Activated CD4-positive, CD25-positive, alpha-beta regulatory T cell treated with anti-CD3 and anti-CD28 coated beads, Interleukin-2, amount 50 U/mL, for 16 hours (primary cell): ENCODE measurements around the gene PIGN.

Experiments used
- DNase-seq: peaks from one replicate; pipeline ENCODE4 v3.0.0-alpha.2; 2020; ENCODE audit warnings: low read depth, low spot score

The PIGN gene

DNA sequence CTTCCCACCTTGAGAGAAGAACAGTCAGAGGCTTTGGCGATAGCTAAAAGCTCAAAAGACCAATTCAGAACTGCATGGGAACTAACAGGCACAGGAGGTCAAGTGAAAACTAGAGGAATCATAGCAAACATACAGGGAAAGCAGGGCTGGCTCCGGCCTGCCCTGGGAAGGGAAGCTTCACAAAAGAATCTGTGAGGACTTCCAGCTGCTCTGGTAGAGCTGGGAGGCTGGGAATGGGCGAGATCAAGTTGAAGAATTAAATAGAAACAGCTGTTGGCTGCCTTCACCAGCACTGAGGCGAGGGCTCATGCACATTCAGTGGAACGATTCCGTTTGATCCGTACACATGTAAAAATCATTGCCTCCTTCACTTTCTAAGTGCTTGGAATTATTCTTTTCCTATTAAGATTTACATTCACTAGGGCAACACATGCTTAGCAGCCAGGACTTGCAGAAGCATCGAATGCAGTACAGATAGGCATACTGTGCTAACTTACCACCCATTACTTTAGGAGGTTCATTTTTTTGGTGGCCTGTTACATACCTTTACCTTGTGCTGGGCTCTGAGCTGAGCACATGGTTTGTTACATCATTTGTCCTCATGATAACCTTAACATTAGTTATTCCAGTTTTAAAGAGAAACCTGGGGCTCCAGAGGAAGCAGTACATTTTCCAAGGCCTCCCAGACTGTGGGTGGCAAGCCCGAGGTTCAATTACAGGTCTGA, 168.7 kb downstream of the PIGN start:
- no peak for DNase-seq

DNA sequence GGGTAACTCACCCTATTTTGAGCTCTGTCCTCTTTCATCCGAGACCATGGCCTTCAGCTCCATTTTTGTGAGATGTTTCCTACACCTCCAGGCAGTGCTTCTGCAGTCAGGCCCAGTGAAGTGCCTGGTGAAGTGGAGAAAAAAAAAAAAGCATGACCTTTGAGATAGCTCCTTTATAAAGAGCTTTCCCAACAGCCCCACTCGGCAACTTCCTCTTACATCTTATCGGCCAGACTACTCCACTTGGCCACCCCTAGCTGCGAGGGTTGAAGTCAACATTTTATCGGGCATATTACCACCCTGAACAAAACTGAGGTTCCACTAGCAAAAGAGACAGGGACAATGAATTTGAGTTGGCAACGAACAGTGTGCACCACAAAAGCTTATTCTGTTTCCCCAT, 169.2 kb downstream of the PIGN start:
- DNase-seq = no peak

DNA sequence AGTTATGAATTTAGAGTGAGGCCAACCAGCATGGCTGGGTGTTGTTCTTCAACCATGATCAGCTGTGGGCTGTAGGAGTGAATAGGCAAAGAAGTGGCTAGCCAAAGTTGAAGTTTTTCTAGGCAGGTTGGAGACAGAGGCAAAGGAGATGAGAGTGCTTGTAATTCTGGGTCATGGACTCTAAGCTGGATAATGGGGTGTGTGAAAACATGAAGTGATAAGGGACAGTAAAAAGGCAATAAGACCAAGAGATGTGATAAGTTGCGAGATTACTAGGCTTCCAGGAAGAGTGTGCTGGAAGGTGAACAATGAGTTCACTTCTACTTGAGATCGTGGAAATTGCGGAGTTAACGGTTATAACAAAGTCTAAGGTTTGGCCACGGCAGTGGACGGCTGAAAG, 175.4 kb downstream of the PIGN start:
- DNase-seq = no peak

DNA sequence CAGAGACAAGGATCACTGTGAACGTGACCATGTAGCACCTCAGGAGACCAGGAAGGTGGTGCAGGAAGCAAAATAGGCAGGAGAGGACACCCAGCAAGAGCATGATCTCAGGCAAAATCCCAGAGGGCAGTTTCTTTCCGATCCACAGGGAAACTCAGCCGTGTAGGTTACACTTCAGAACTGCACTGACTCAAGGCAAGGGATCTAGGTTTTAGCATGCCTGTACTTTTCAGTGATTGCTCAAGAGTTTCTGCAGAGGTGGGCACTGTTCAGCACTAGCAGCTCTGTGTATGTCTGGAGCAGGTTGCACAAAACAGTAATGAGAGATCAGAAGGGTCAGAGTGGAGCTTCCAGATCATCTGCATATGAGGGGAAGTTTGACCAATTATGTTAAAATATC, 177.3 kb downstream of the PIGN start:
- DNase-seq = no peak

DNA sequence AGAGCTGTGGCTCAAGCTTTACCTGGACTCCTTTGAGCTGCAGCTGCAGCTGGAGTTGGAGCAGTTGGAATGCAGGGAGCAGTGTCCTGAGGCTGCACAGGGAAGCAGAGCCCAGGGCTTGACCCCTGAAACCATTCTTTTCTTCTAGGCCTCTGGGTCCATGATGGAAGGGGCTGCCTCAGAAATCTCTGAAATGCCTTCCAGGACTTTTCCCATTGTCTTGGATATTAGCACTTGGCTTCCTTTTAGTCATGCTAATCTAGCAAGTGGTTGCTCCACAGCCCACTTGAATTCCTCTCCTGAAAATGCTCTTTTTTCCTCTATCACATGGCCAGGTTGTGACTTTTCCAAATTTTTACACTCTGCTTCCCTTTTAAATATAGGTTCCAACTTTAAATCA, 185.5 kb downstream of the PIGN start:
- DNase-seq = no peak

DNA sequence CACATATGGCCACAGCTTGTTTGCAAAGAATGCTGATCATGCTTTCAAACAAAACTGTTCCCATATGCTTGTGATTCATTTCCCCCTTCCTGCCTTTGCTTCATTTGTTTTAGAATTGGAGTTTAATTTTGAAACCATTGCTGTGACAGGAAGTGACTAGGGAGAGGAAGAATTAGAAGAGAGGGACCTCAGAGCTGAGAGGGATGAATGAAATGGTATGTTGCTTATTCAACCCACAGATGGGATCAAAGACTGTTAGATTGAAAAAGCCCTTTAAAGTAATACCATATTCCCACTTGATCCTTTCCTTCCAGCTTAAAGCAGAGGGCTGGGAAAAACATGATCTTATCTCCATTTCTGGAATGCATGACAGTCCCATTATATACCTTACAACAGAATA, 187.9 kb downstream of the PIGN start:
- DNase-seq = no peak

DNA sequence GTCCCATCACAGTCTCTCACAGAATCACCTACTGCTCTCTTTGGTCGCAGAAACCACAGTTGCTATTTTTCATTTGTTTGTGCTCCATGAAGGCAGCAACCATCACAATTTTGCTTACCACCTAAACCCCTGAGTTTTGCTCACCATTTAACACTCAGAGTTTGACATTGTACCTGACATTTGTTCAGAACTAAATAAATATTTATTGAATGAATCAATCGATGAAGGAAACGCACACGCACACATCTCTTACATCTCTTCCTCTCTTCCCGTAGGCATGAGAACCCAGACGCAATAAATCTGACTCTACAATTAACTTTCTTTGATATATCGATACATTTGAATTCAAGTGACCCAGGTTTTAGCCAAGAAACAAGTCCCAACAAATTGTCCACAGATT, 188.5 kb downstream of the PIGN start:
- DNase-seq = no peak

DNA sequence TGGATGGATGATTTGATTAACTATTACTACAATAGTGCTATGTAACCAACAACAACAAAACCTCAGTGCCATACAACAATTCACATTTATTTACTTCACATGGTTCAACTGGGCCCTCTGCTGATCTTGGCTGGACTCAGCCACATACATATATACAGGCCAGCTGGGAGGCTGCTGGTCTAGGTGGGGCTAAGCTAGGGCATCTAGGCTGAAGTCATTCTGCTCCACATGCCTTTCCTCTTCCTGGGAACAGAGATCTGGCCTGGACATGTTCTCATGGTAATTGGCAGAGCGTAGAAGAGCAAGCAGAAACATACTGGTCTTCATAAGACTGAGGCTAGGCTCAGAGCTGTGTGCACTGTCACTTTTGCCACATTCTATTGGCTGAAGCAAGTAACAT, 191.2 kb downstream of the PIGN start:
- DNase-seq = no peak

DNA sequence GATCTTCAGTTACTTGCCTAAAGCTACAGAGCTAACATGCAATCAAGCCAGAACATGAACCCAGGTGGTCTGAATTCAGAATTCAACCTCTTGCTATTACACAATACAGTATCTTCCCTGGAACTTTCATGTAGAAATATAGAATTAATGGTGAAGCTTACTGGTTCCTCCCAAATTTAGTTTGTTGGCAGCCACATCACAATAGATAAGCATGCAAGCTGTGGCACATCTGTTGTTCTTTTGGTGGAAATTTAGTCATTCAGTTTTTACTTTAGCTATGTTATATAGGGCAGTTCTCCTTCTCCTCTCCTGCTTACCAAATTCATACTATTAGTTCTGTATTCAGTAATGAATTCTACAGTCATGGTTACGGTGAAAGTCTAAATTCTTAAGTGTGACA, 193.0 kb downstream of the PIGN start:
- DNase-seq = no peak

DNA sequence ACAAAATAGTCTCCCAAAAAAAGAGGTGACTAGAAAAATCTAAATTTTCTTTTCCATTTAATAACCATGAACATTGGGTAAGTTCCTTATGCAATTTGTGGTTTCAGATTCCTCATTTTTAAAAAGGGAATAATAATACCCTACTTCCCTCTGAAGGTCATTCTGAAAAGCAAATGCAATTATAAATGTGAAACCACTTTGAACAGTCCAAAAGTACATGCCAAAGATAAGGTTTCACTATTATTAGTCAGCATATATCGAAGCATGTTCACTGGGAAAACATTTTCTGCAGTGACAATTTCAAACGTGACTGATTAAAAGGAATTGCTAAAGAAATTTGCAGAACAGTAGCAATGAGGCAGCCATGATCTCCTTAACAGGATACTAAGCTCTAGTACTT, 193.9 kb downstream of the PIGN start:
- no peak for DNase-seq

DNA sequence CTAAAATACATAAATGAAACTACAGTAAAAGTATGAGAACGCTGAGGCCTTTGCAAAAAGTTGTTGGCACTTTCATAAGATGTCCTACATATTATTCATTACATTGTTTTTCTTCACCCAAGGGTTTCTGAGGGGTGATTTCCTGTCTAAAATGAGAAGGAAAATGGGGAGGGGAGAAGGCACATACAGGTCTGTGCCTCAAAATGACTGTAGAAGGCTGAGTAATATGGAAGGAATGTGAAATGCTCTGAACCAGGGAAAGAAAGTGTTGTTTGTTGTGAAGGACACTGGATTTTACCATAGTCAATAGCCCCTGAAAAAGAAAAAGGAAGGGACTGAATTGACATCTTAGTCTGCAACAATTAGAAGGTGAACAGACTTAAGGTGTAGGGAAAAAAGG, 194.6 kb downstream of the PIGN start:
- no peak for DNase-seq

DNA sequence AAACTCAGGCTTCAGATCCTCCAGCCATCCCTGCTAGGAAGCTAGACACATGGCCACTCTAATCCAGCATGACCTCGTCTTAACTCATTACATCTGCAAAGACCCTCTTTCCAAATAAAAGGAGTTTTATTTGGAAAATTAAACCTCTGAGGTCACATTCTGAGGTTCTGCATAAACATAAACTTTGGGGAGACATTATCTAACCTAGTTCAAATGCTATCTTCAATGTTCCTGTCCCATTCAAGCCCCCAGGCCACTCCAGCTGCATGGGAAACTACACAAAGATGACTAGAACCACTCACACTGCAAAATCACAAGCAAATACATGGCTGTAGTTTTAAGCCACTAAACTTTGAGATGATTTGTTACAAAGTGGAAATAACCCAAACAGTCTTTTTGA, 195.0 kb downstream of the PIGN start:
- DNase-seq = no peak

DNA sequence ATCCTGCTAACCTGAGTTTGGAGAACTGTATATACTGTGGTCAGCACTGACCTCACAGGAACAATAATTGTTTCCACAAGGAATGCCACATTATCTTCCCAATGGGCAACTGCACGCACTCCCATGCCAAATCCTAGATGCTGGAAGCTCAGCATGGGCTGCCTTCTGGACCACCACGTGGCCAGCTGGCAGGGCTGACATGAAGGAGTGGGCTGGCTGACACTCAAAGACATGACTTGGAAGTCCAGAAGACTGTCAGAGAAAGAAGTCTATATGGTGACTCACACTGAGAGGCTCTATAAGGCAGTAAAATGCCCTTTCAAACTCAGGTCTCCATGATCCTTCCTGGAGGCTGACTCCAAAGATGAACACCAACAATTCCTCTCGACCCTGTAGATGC, 195.7 kb downstream of the PIGN start:
- no peak for DNase-seq
